H9 (cell line): ENCODE measurements around the gene TBXA2R. TPM values are rescaled to one million over a fixed set of nuclear protein-coding genes. Genes with fewer than 3 reads are reported as not detected.

Source experiments
- DNase-seq: peaks from one replicate; pipeline ENCODE4 v3.0.0-alpha.2; 2017
- H2AFZ ChIP-seq: one replicate; pipeline ENCODE4 v1.6.1; 2013; ENCODE audit warnings: mild to moderate bottlenecking, low read length, control low read depth, moderate library complexity
- H2AK5ac ChIP-seq: 2 replicates; pipeline ENCODE4 v1.6.1; 2013; ENCODE audit warnings: low read length, control low read depth, mixed read lengths; ENCODE audit not compliant: insufficient read length
- H2BK120ac ChIP-seq: one replicate; pipeline ENCODE4 v1.6.1; 2013; ENCODE audit warnings: low read depth, mild to moderate bottlenecking, low read length, control low read depth, inconsistent platforms; ENCODE audit not compliant: poor library complexity, severe bottlenecking
- H2BK12ac ChIP-seq: 2 replicates; pipeline ENCODE4 v1.6.1; 2013; ENCODE audit warnings: low read length, control low read depth, mixed read lengths, low read depth; ENCODE audit not compliant: insufficient read length
- H2BK15ac ChIP-seq: 2 replicates; pipeline ENCODE4 v1.6.1; 2013; ENCODE audit warnings: low read depth, low read length, control low read depth
- H2BK20ac ChIP-seq: one replicate; pipeline ENCODE4 v1.6.1; 2013; ENCODE audit warnings: low read depth, mild to moderate bottlenecking, low read length, control low read depth, inconsistent platforms; ENCODE audit not compliant: poor library complexity, severe bottlenecking
- H2BK5ac ChIP-seq: 2 replicates; pipeline ENCODE4 v1.6.1; 2013; ENCODE audit warnings: low read length, control low read depth, mixed read lengths; ENCODE audit not compliant: insufficient read length
- H3K14ac ChIP-seq: 2 replicates; pipeline ENCODE4 v1.6.1; 2013; ENCODE audit warnings: low read length, control low read depth; ENCODE audit not compliant: insufficient read depth
- H3K18ac ChIP-seq: 2 replicates; pipeline ENCODE4 v1.6.1; 2013; ENCODE audit warnings: low read depth, mild to moderate bottlenecking, mixed read lengths, low read length, control low read depth; ENCODE audit not compliant: insufficient read length
- H3K23ac ChIP-seq: 2 replicates; pipeline ENCODE4 v1.6.1; 2013; ENCODE audit warnings: low read length, control low read depth, mixed read lengths, low read depth; ENCODE audit not compliant: insufficient read length
- H3K23me2 ChIP-seq: 2 replicates; pipeline ENCODE4 v1.6.1; 2013; ENCODE audit warnings: low read depth, mild to moderate bottlenecking, mixed read lengths, low read length, control low read depth; ENCODE audit not compliant: insufficient read length, poor library complexity, severe bottlenecking
- H3K27ac ChIP-seq: 2 replicates; pipeline ENCODE4 v1.5.1; 2013; ENCODE audit warnings: low read length, control low read depth, mixed read lengths, low read depth; ENCODE audit not compliant: insufficient read length
- H3K27me3 ChIP-seq: 2 replicates; pipeline ENCODE4 v1.6.1; 2013; ENCODE audit warnings: low read length, control low read depth, inconsistent platforms; ENCODE audit not compliant: insufficient read depth
- H3K4ac ChIP-seq: 2 replicates; pipeline ENCODE4 v1.6.1; 2013; ENCODE audit warnings: low read depth, mild to moderate bottlenecking, control low read depth, inconsistent platforms, low read length, moderate library complexity
- H3K4me1 ChIP-seq: 2 replicates; pipeline ENCODE4 v1.6.1; 2013; ENCODE audit warnings: low read length, control low read depth, inconsistent platforms; ENCODE audit not compliant: insufficient read depth
- H3K4me2 ChIP-seq: 2 replicates; pipeline ENCODE4 v1.6.1; 2013; ENCODE audit warnings: low read length, control low read depth, mixed read lengths; ENCODE audit not compliant: insufficient read length, insufficient read depth
- H3K56ac ChIP-seq: 2 replicates; pipeline ENCODE4 v1.6.1; 2013; ENCODE audit warnings: low read depth, mild to moderate bottlenecking, mixed read lengths, low read length, control low read depth; ENCODE audit not compliant: insufficient read length
- H3K79me1 ChIP-seq: 2 replicates; pipeline ENCODE4 v1.6.1; 2013; ENCODE audit warnings: low read depth, mild to moderate bottlenecking, moderate library complexity, low read length, control low read depth, inconsistent platforms; ENCODE audit not compliant: insufficient read depth, poor library complexity, severe bottlenecking
- H3K79me2 ChIP-seq: 2 replicates; pipeline ENCODE4 v1.6.1; 2013; ENCODE audit warnings: low read length, control low read depth, inconsistent platforms; ENCODE audit not compliant: insufficient read depth
- H3K9ac ChIP-seq: 2 replicates; pipeline ENCODE4 v1.6.1; 2013; ENCODE audit warnings: low read length, control low read depth, mixed read lengths; ENCODE audit not compliant: insufficient read length; ENCODE audit errors: extremely low read depth
- H3K9me3 ChIP-seq: one replicate; pipeline ENCODE4 v1.6.1; 2013; ENCODE audit warnings: low read depth, low read length, inconsistent platforms; ENCODE audit not compliant: control insufficient read depth
- H3T11ph ChIP-seq: one replicate; pipeline ENCODE4 v1.6.1; 2013; ENCODE audit warnings: mild to moderate bottlenecking, low read length, control low read depth, inconsistent platforms
- H4K20me1 ChIP-seq: one replicate; pipeline ENCODE4 v1.6.1; 2013; ENCODE audit not compliant: control insufficient read depth, insufficient read length, insufficient read depth
- H4K5ac ChIP-seq: 2 replicates; pipeline ENCODE4 v1.6.1; 2013; ENCODE audit warnings: low read depth, mild to moderate bottlenecking, mixed read lengths, low read length, control low read depth; ENCODE audit not compliant: insufficient read length
- H4K8ac ChIP-seq: replicated peaks from 2 replicates; pipeline ENCODE4 v1.6.1; 2013; ENCODE audit warnings: low read length, control low read depth, mixed read lengths, low read depth; ENCODE audit not compliant: insufficient read length
- H4K91ac ChIP-seq: 2 replicates; pipeline ENCODE4 v1.6.1; 2013; ENCODE audit warnings: low read depth, mild to moderate bottlenecking, moderate library complexity, mixed read lengths, low read length, control low read depth; ENCODE audit not compliant: insufficient read length
- H3K27ac Mint-ChIP-seq, 3 experiments: 2 replicates in 2 of 3; 3 replicates in 1 of 3; pipeline ENCODE4 v1.8.0; 2020 to 2021; ENCODE audit warnings: mixed read lengths in 3 of 3, mild to moderate bottlenecking in 1 of 3, moderate library complexity in 1 of 3
- H3K27me3 Mint-ChIP-seq: 2 replicates; pipeline ENCODE4 v1.8.0; 2021; ENCODE audit warnings: low read depth, mild to moderate bottlenecking, moderate library complexity, mixed read lengths
- H3K36me3 Mint-ChIP-seq, 3 experiments: 2 replicates in 2 of 3; 3 replicates in 1 of 3; pipeline ENCODE4 v1.8.0; 2020 to 2021; ENCODE audit warnings: low read depth in 3 of 3, mixed read lengths in 3 of 3; ENCODE audit not compliant: insufficient read depth in 1 of 3
- H3K4me1 Mint-ChIP-seq, 2 experiments: 2 replicates each; pipeline ENCODE4 v1.8.0; 2020; ENCODE audit warnings: mixed read lengths in 2 of 2
- H3K4me3 Mint-ChIP-seq, 2 experiments: 2 replicates in 1 of 2; 3 replicates in 1 of 2; pipeline ENCODE4 v1.8.0; 2020 to 2021; ENCODE audit warnings: mild to moderate bottlenecking in 2 of 2, mixed read lengths in 2 of 2, moderate library complexity in 1 of 2
- H3K9me3 Mint-ChIP-seq, 2 experiments: 2 replicates in 1 of 2; 3 replicates in 1 of 2; pipeline ENCODE4 v1.8.0; 2020; ENCODE audit warnings: mild to moderate bottlenecking in 2 of 2, mixed read lengths in 2 of 2, moderate library complexity in 1 of 2
- WGBS: extraction: QIAGEN DNeasy Blood & Tissue Kit; methylation state at CpG from one replicate; pipeline ENCODE4 v1.1.7; 2013; ENCODE audit warnings: missing lambda C conversion rate, low lambda C conversion rate, mixed read lengths; ENCODE audit not compliant: insufficient read length; ENCODE audit errors: extremely low coverage; 5-methylcytosine and 5-hydroxymethylcytosine counted together
- total RNA-seq: library from RNA; stranded (reverse); gene quantifications from 2 replicates; pipeline ENCODE4 v1.2.1, GENCODE V29; 2021
- TF ChIP-seq, protein P1 (sequence below): fragments of 200-600 bp; sonication (generic); conservative IDR thresholded peaks from 3 replicates; pipeline ENCODE4 v1.8.0; 2021; ENCODE audit warnings: antibody characterized with exemption, mild to moderate bottlenecking

The TBXA2R gene
- total RNA-seq, 1 experiment from 2014 or later = 0.63 TPM

DNA sequence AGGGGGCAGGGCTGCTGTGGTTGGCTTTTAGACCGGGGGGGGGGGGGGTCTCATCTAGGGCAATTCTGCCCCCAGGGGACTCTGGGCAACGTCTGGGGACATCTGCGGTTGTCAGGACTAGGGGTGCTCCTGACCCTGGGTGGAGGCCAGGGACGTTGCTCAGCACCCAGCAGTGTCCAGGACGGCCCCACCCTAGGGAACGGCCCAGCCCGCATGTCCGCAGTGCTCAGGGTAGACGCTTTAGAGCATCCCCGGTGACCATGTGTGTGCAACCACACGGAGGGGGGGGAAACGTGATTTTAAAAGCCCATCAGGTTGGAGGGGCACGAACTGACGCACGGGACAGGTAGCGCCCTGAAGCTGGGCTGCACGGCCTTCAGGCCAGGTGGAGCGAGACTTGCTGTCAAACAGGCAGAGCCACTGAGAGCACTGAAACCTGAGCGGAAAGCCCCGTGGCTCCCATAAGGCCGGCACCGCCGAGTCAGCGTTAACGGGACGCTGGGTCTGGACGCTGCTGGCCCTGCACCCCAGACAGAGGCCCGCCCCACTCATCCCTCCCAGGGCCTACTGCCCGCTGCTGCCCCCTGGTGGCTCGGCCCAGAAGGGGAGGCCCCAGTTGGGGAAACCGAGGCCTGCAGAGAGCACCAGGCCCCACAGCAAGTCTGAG lies 11.6 kb upstream of the TBXA2R start:
- no CpG with 5 or more reads among the region's 31 CpGs for WGBS

More for the DNA sequence above, 11.6 kb upstream of the TBXA2R start:
- DNase-seq = peak; percentile 73
- Histone ChIP-seq H2AFZ (no peak overlapping the region), H4K91ac (no peak overlapping the region), H3K56ac (no peak overlapping the region), H3T11ph (no peak overlapping the region), H3K27me3 (no peaks in the 10 kb centered on the region), H3K23me2 (no peaks in the 10 kb centered on the region), H4K20me1 (peaks cover 3% of the 10 kb centered on the region), H3K27ac (no peak overlapping the region), H4K8ac (no peak overlapping the region), H3K18ac (no peak overlapping the region), H3K4me1 (no peaks in the 10 kb centered on the region), H3K79me1 (no peaks in the 10 kb centered on the region), H2BK12ac (no peak overlapping the region), H3K23ac (no peak overlapping the region), H3K79me2 (no peaks in the 10 kb centered on the region), H3K14ac (no peak overlapping the region), H4K5ac (no peak overlapping the region), H3K4me2 (no peak overlapping the region), H3K9me3 (no peaks in the 10 kb centered on the region), H2BK15ac (no peak overlapping the region), H2BK20ac (no peak overlapping the region), H3K4ac (no peak overlapping the region), H2BK5ac (no peak overlapping the region), H2AK5ac (no peak overlapping the region), H2BK120ac (no peak overlapping the region), H3K9ac (no peak overlapping the region)
- Mint-ChIP-seq H3K4me1 (no peaks in the 10 kb centered on the region), H3K4me3 (no peak overlapping the region), H3K36me3 (peaks cover 2 to 21% (median 20%) of the 10 kb centered on the region in 3 experiments; a peak in 6 of 7 replicates), H3K27me3 (no peaks in the 10 kb centered on the region), H3K9me3 (no peaks in the 10 kb centered on the region), H3K27ac (peak overlapping the region in 1 of 3 experiments; percentile 67; a peak in 1 of 7 replicates)
- TF ChIP-seq, protein P1, sequence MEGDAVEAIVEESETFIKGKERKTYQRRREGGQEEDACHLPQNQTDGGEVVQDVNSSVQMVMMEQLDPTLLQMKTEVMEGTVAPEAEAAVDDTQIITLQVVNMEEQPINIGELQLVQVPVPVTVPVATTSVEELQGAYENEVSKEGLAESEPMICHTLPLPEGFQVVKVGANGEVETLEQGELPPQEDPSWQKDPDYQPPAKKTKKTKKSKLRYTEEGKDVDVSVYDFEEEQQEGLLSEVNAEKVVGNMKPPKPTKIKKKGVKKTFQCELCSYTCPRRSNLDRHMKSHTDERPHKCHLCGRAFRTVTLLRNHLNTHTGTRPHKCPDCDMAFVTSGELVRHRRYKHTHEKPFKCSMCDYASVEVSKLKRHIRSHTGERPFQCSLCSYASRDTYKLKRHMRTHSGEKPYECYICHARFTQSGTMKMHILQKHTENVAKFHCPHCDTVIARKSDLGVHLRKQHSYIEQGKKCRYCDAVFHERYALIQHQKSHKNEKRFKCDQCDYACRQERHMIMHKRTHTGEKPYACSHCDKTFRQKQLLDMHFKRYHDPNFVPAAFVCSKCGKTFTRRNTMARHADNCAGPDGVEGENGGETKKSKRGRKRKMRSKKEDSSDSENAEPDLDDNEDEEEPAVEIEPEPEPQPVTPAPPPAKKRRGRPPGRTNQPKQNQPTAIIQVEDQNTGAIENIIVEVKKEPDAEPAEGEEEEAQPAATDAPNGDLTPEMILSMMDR = peak; percentile 90
